Epithelial cell of esophagus (primary cell): Measurements from ENCODE around the gene ZNF385D.
A peak's percentile ranks its signal among the peaks of the same experiment; 100 is the strongest.
"Not testable (repeated sequence)": the region's sequence is repeated elsewhere in the genome, so short reads cannot be mapped to it uniquely, and the experiment has no call there.

Experiments
- DNase-seq: peaks from one replicate; pipeline ENCODE4 v3.0.0; 2010; ENCODE audit warnings: low read depth
- H3K4me3 ChIP-seq: 2 replicates; pipeline ENCODE4 v1.5.1; 2011; ENCODE audit warnings: mild to moderate bottlenecking, low read length, control low read depth
- CTCF ChIP-seq: IDR thresholded peaks from 2 replicates; pipeline ENCODE4 v1.5.1; 2011; ENCODE audit warnings: low read depth, mild to moderate bottlenecking, low read length, control low read depth, inconsistent platforms; ENCODE audit not compliant: insufficient read depth; ENCODE audit errors: missing control alignments

ZNF385D gene

GRCh38 chr3:21405671-21406667, 345.0 kb downstream of the ZNF385D start:
- no peak for TF ChIP-seq CTCF
- no peak for DNase-seq
- H3K4me3 ChIP-seq: no peak overlapping the region

- no peak for TF ChIP-seq CTCF
- H3K4me3 ChIP-seq: no peak overlapping the region
- DNase-seq: no peak
Observed at GRCh38 chr3:21398461-21398860, 352.5 kb downstream of the ZNF385D start.

GRCh38 chr3:21393683-21394311, 357.2 kb downstream of the ZNF385D start:
- no peak for DNase-seq
- TF ChIP-seq CTCF: no peak
- H3K4me3 ChIP-seq: no peak overlapping the region

- no peak for DNase-seq
- no peak for TF ChIP-seq CTCF
Observed at GRCh38 chr3:21392526-21392925, 358.5 kb downstream of the ZNF385D start.

GRCh38 chr3:21390856-21391255, 360.2 kb downstream of the ZNF385D start:
- DNase-seq: no peak
- no peak overlapping the region for H3K4me3 ChIP-seq
- no peak for TF ChIP-seq CTCF

More at GRCh38 chr3:21392526-21392925, 358.5 kb downstream of the ZNF385D start:
- H3K4me3 ChIP-seq: no peak overlapping the region

GRCh38 chr3:21390136-21390535, 360.9 kb downstream of the ZNF385D start:
- TF ChIP-seq CTCF: no peak
- DNase-seq: peak; percentile 7
- no peak overlapping the region for H3K4me3 ChIP-seq

GRCh38 chr3:21387142-21387826, 363.7 kb downstream of the ZNF385D start:
- H3K4me3 ChIP-seq, DNase-seq: not testable (repeated sequence)

- not testable (repeated sequence) for H3K4me3 ChIP-seq
Observed at GRCh38 chr3:21378036-21378435, 373.0 kb downstream of the ZNF385D start.

More at GRCh38 chr3:21378036-21378435, 373.0 kb downstream of the ZNF385D start:
- DNase-seq: not testable (repeated sequence)
